Neural progenitor cell (in vitro differentiated cells): ENCODE data around the gene SLAMF7. TPM values are rescaled to one million over a fixed set of nuclear protein-coding genes. Genes with fewer than 3 reads are reported as not detected.
"Not testable (repeated sequence)": the region's sequence is repeated elsewhere in the genome, so short reads cannot be mapped to it uniquely, and the experiment has no call there.

Experiments used
- DNase-seq: peaks from one replicate; pipeline ENCODE4 v3.0.0-alpha.2; 2016; ENCODE audit warnings: low spot score
- H2AFZ ChIP-seq: fragments of 200-600 bp; sonication (generic); replicated peaks from 2 replicates; pipeline ENCODE4 v1.6.1; 2016; ENCODE audit warnings: antibody characterized with exemption
- H3F3A ChIP-seq: fragments of 200-600 bp; sonication (generic); 2 replicates; pipeline ENCODE4 v1.6.1; 2016; ENCODE audit warnings: antibody characterized with exemption, low read depth
- H3K27ac ChIP-seq: fragments of 200-600 bp; sonication (generic); 2 replicates; pipeline ENCODE4 v1.5.1; 2016; ENCODE audit warnings: mild to moderate bottlenecking
- H3K27me3 ChIP-seq: fragments of 200-600 bp; sonication (generic); 2 replicates; pipeline ENCODE4 v1.6.1; 2016; ENCODE audit warnings: mild to moderate bottlenecking, moderate library complexity
- H3K36me3 ChIP-seq: fragments of 200-600 bp; sonication (generic); 2 replicates; pipeline ENCODE4 v1.5.1; 2016
- H3K4me1 ChIP-seq: fragments of 200-600 bp; sonication (generic); 2 replicates; pipeline ENCODE4 v1.6.1; 2016; ENCODE audit warnings: mixed run types
- H3K4me2 ChIP-seq: fragments of 200-600 bp; sonication (generic); 2 replicates; pipeline ENCODE4 v1.6.1; 2016
- H3K4me3 ChIP-seq: fragments of 200-600 bp; sonication (generic); 2 replicates; pipeline ENCODE4 v1.5.1; 2016
- H3K79me2 ChIP-seq: fragments of 200-600 bp; sonication (generic); 2 replicates; pipeline ENCODE4 v1.6.1; 2016; ENCODE audit warnings: low read depth
- H3K9ac ChIP-seq: fragments of 200-600 bp; sonication (generic); 2 replicates; pipeline ENCODE4 v1.6.1; 2016
- H3K9me3 ChIP-seq: fragments of 200-600 bp; sonication (generic); 2 replicates; pipeline ENCODE4 v1.5.1; 2016; ENCODE audit warnings: low read depth
- H4K20me1 ChIP-seq: fragments of 200-600 bp; sonication (generic); 2 replicates; pipeline ENCODE4 v1.6.1; 2016; ENCODE audit warnings: low read depth
- H3K27ac Mint-ChIP-seq: 3 replicates; pipeline ENCODE4 v1.8.0; 2021; ENCODE audit warnings: mixed read lengths
- H3K27me3 Mint-ChIP-seq: 2 replicates; pipeline ENCODE4 v1.8.0; 2022; ENCODE audit warnings: low read depth, mild to moderate bottlenecking, inconsistent platforms, moderate library complexity, mixed read lengths; ENCODE audit not compliant: insufficient read depth
- H3K36me3 Mint-ChIP-seq: 3 replicates; pipeline ENCODE4 v1.8.0; 2021; ENCODE audit warnings: mixed read lengths
- H3K4me1 Mint-ChIP-seq: 3 replicates; pipeline ENCODE4 v1.8.0; 2021; ENCODE audit warnings: mixed read lengths
- H3K4me3 Mint-ChIP-seq: 3 replicates; pipeline ENCODE4 v1.8.0; 2021; ENCODE audit warnings: mild to moderate bottlenecking, moderate library complexity, mixed read lengths
- H3K9me3 Mint-ChIP-seq: 3 replicates; pipeline ENCODE4 v1.8.0; 2020; ENCODE audit warnings: mixed read lengths
- CTCF ChIP-seq: fragments of 200-600 bp; sonication (generic); IDR thresholded peaks from 2 replicates; pipeline ENCODE4 v1.5.1; 2017; ENCODE audit warnings: antibody characterized with exemption, mild to moderate bottlenecking
- EZH2 ChIP-seq: fragments of 200-600 bp; sonication (generic); IDR thresholded peaks from 2 replicates; pipeline ENCODE4 v1.6.1; 2017; ENCODE audit warnings: antibody characterized with exemption, mild to moderate bottlenecking, moderate library complexity
- EZH2phosphoT487 ChIP-seq: fragments of 200-600 bp; sonication (generic); IDR thresholded peaks from 2 replicates; pipeline ENCODE4 v1.6.1; 2017; ENCODE audit warnings: antibody characterized with exemption
- total RNA-seq: library from RNA; depleted of rRNA; stranded (reverse); fragments of >200 nt; gene quantifications from 2 replicates; pipeline ENCODE4 v1.2.3, GENCODE V29; 2015; ENCODE audit warnings: low replicate concordance

SLAMF7 gene
- total RNA-seq, 1 donor from 2014 or later = not detected

- H3K9me3 ChIP-seq = no peaks in the 10 kb centered on the region
- H3K36me3 ChIP-seq = no peaks in the 10 kb centered on the region
- no peak overlapping the region for H3K27ac Mint-ChIP-seq
- no peaks in the 10 kb centered on the region for H3K27me3 Mint-ChIP-seq
- no peaks in the 10 kb centered on the region for H4K20me1 ChIP-seq
- H3K79me2 ChIP-seq = no peaks in the 10 kb centered on the region
- H3K27ac ChIP-seq = no peak overlapping the region
- H3K4me3 Mint-ChIP-seq = no peak overlapping the region
- H3K9ac ChIP-seq = no peak overlapping the region
- no peaks in the 10 kb centered on the region for H3K9me3 Mint-ChIP-seq
- H2AFZ ChIP-seq = no peak overlapping the region
- no peaks in the 10 kb centered on the region for H3F3A ChIP-seq
- DNase-seq = no peak
- no peaks in the 10 kb centered on the region for H3K27me3 ChIP-seq
- no peak overlapping the region for H3K4me3 ChIP-seq
- TF ChIP-seq EZH2phosphoT487 (no peak), CTCF (no peak), EZH2 (no peak)
- no peaks in the 10 kb centered on the region for H3K4me1 ChIP-seq
- H3K36me3 Mint-ChIP-seq = no peaks in the 10 kb centered on the region
- H3K4me2 ChIP-seq = no peak overlapping the region
- no peaks in the 10 kb centered on the region for H3K4me1 Mint-ChIP-seq
Observed at GRCh38 chr1:160711276-160711601, 27.8 kb upstream of the SLAMF7 start.

- H3K9ac ChIP-seq = no peak within 1 kb of the TSS
- H4K20me1 ChIP-seq = no peaks in the 10 kb centered on the region
- H3K27me3 ChIP-seq = no peaks in the 10 kb centered on the region
- H3K4me3 ChIP-seq = no peak within 1 kb of the TSS
- no peaks in the 10 kb centered on the region for H3K9me3 ChIP-seq
- no peaks in the 10 kb centered on the region for H3F3A ChIP-seq
- no peak within 1 kb of the TSS for H3K27ac ChIP-seq
- no peak within 1 kb of the TSS for H3K27ac Mint-ChIP-seq
- no peak for DNase-seq
- no peak within 1 kb of the TSS for H3K4me3 Mint-ChIP-seq
- no peaks in the 10 kb centered on the region for H3K9me3 Mint-ChIP-seq
- TF ChIP-seq EZH2phosphoT487 = no peak
- no peak for TF ChIP-seq EZH2
- no peak for TF ChIP-seq CTCF
- H3K36me3 ChIP-seq = no peaks in the 10 kb centered on the region
- no peaks in the 10 kb centered on the region for H3K36me3 Mint-ChIP-seq
- no peaks in the 10 kb centered on the region for H3K4me1 ChIP-seq
- no peaks in the 10 kb centered on the region for H3K79me2 ChIP-seq
- no peaks in the 10 kb centered on the region for H3K27me3 Mint-ChIP-seq
- H3K4me2 ChIP-seq = no peak within 1 kb of the TSS
- H3K4me1 Mint-ChIP-seq = no peaks in the 10 kb centered on the region
- H2AFZ ChIP-seq = no peak within 1 kb of the TSS
Observed at GRCh38 chr1:160711602-160712311, 27.3 kb upstream of the SLAMF7 start, which contains the start of gene CD48. Gene CD48, minus strand, starts transcription at chr1:160711822. Its CDS starts 59 bp downstream, at chr1:160711763.

GRCh38 chr1:160712525-160713080, 26.4 kb upstream of the SLAMF7 start:
- H3K4me3 Mint-ChIP-seq, H3K27ac ChIP-seq, H3K9ac ChIP-seq, H3K4me1 ChIP-seq, H3K36me3 ChIP-seq, H3K9me3 ChIP-seq, H3K9me3 Mint-ChIP-seq, H3K79me2 ChIP-seq, H3K4me2 ChIP-seq, H2AFZ ChIP-seq, H3K4me1 Mint-ChIP-seq, H3K27me3 ChIP-seq, H3K36me3 Mint-ChIP-seq, H4K20me1 ChIP-seq, H3F3A ChIP-seq, H3K4me3 ChIP-seq, H3K27ac Mint-ChIP-seq, DNase-seq, H3K27me3 Mint-ChIP-seq: not testable (repeated sequence)

- no peak overlapping the region for H3K27ac ChIP-seq
- H3K4me2 ChIP-seq = no peak overlapping the region
- Mint-ChIP-seq H3K4me3 (no peak overlapping the region), H3K27me3 (no peaks in the 10 kb centered on the region), H3K9me3 (no peaks in the 10 kb centered on the region), H3K27ac (no peak overlapping the region), H3K4me1 (no peaks in the 10 kb centered on the region), H3K36me3 (no peaks in the 10 kb centered on the region)
- no peaks in the 10 kb centered on the region for H4K20me1 ChIP-seq
- no peak for TF ChIP-seq EZH2
- H3K36me3 ChIP-seq = no peaks in the 10 kb centered on the region
- H3K9ac ChIP-seq = no peak overlapping the region
- H3K4me3 ChIP-seq = no peak overlapping the region
- no peaks in the 10 kb centered on the region for H3K9me3 ChIP-seq
- H2AFZ ChIP-seq = no peak overlapping the region
- no peaks in the 10 kb centered on the region for H3K27me3 ChIP-seq
- no peaks in the 10 kb centered on the region for H3F3A ChIP-seq
- DNase-seq = no peak
- H3K79me2 ChIP-seq = no peaks in the 10 kb centered on the region
- no peaks in the 10 kb centered on the region for H3K4me1 ChIP-seq
Observed at GRCh38 chr1:160713161-160713560, 25.9 kb upstream of the SLAMF7 start.

GRCh38 chr1:160714034-160714648, 24.9 kb upstream of the SLAMF7 start:
- H3K27ac Mint-ChIP-seq, H3K27me3 ChIP-seq, H3K4me1 ChIP-seq, H3K9me3 ChIP-seq, H3K27me3 Mint-ChIP-seq, H3K4me1 Mint-ChIP-seq, H3K36me3 ChIP-seq, H2AFZ ChIP-seq, DNase-seq, H3K4me3 ChIP-seq, H3K79me2 ChIP-seq, H3K9ac ChIP-seq, H3K36me3 Mint-ChIP-seq, H3K4me2 ChIP-seq, H3K4me3 Mint-ChIP-seq, H3K27ac ChIP-seq, H3K9me3 Mint-ChIP-seq, H4K20me1 ChIP-seq, H3F3A ChIP-seq: not testable (repeated sequence)
